ENCODE results near the gene FAM227A.

FAM227A gene

DNA sequence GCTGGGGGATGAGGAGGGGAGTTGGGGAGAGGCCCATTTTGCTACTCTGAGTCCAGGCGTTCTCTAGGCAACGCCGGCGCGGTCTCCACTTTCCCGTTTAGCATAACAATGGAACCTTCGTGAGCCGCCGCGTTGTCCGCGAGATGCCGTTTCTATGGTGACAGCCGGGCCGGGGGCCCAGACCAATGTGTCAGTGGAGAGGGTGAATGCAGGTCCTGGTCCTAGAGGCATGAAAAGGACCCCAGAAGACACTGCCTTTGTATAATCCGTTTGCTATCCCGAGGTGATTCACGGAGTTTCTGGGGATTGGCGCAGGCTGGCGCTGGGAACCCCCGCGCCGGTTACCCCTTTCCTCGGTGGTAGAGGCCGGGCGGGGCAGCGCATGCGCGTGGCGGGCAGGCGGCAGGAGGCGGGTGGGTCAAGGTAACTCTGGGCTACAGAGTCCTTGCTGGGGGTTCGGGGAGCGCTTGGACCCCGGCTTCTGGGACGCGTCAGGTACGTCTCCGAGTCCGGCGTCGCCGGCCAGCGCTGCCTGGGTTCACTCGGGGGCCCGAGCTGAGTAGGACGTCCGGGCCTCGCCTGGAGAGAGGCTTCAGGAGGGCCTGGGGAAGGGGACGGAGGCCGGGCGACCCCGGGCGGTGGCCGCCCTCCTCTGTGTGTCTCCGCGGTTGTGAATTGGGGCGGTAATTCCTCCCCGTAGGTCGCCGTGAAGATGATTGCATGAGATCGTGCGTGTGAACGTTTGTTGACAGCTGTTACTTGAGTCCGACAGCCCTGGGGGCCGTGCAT is at the start of gene FAM227A, which contains the start of gene CBY1:
TSS of gene FAM227A (minus strand) at position 137 of the 789 bp plus-strand sequence. CDS start 6,224 bp downstream, outside the sequence.
TSS of gene CBY1 (plus strand) at position 383 of the 789 bp plus-strand sequence. CDS start 11,417 bp downstream, outside the sequence.
- H3K4me3 ChIP-seq (ENCODE audit: low read depth, low read length): peak within 1 kb of the TSS; percentile 71
- TF ChIP-seq, protein P1, sequence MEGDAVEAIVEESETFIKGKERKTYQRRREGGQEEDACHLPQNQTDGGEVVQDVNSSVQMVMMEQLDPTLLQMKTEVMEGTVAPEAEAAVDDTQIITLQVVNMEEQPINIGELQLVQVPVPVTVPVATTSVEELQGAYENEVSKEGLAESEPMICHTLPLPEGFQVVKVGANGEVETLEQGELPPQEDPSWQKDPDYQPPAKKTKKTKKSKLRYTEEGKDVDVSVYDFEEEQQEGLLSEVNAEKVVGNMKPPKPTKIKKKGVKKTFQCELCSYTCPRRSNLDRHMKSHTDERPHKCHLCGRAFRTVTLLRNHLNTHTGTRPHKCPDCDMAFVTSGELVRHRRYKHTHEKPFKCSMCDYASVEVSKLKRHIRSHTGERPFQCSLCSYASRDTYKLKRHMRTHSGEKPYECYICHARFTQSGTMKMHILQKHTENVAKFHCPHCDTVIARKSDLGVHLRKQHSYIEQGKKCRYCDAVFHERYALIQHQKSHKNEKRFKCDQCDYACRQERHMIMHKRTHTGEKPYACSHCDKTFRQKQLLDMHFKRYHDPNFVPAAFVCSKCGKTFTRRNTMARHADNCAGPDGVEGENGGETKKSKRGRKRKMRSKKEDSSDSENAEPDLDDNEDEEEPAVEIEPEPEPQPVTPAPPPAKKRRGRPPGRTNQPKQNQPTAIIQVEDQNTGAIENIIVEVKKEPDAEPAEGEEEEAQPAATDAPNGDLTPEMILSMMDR (IDR thresholded peaks at IDR 0.05; ENCODE audit: low read depth, low read length): no peak

DNA sequence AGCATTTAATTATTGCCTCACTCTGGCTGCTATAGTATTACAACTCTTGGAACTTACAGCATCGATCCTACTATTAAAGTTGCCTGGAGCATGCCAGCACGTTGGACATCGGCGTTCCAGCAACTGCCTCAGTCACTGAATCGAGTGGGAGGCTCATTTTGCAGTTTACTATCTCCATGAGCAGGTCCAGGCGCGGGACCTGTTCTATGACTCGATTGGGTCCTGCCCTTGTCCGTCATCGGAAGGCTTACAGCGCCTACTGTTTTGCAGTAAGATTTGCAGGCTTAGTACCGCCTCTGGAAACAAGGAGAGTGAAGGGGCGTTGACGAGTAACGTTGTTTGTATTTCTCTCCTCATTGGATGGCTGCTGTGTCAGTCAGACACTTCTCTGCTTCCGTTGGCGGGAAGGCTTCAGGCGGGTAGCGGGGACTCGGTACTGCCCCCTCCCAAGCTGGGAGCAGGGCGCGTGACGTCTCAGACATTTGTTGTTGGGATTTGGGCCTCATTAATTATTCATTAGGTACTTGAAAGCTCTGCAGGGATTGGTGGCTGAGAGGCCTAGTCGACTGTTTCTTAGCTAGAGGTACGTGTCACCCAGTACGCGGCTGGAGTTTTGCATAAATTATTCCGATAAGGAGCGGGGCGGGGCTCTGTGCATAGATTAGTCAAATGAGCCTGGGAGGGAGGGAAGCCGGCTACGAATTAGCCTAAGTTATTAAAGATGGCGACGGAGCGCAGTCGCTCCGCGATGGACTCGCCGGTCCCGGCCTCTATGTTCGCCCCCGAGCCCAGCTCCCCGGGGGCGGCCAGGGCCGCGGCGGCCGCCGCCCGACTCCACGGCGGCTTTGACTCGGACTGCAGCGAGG is 49.3 kb upstream of the FAM227A start, which contains the start of gene GTPBP1:
TSS of gene GTPBP1 (plus strand) at position 710 of the 866 bp plus-strand sequence. CDS start at position 722, 12 bp downstream.
- peak within 1 kb of the TSS; percentile 84 for H3K4me3 ChIP-seq (ENCODE audit: low read depth, low read length)
- TF ChIP-seq, protein P1 (IDR thresholded peaks at IDR 0.05; ENCODE audit: low read depth, low read length): no peak

DNA sequence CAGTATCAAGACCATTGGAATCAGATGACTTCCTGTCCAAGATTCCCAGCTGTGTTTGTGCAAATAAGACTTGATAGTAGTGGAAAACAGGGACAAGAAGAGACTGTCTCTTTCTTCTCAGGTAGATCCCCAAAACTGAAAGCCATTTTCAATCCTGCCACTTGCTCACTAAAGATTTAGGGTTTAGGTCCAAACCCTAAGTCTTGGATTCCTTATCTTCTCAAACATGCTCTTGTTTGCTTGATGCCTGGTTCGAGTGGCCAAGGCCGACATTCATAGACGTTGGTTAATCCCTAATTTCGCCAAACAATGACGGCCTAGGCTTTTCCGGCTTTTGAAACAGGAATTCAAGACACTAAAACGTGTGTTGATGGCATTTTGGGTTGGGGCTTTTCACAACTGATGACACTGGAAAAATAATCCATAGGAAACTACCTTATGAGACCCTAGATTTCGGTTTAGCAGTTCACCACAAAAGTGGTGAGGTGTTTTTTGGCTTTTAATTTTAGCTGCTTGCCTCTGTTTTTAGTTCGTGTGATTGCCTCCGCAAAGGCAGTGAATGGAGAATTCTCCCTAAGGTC is 48.6 kb upstream of the FAM227A start:
- peak overlapping the region; percentile 55 for H3K4me3 ChIP-seq (ENCODE audit: low read depth, low read length)
- TF ChIP-seq, protein P1 (IDR thresholded peaks at IDR 0.05; ENCODE audit: low read depth, low read length): no peak

DNA sequence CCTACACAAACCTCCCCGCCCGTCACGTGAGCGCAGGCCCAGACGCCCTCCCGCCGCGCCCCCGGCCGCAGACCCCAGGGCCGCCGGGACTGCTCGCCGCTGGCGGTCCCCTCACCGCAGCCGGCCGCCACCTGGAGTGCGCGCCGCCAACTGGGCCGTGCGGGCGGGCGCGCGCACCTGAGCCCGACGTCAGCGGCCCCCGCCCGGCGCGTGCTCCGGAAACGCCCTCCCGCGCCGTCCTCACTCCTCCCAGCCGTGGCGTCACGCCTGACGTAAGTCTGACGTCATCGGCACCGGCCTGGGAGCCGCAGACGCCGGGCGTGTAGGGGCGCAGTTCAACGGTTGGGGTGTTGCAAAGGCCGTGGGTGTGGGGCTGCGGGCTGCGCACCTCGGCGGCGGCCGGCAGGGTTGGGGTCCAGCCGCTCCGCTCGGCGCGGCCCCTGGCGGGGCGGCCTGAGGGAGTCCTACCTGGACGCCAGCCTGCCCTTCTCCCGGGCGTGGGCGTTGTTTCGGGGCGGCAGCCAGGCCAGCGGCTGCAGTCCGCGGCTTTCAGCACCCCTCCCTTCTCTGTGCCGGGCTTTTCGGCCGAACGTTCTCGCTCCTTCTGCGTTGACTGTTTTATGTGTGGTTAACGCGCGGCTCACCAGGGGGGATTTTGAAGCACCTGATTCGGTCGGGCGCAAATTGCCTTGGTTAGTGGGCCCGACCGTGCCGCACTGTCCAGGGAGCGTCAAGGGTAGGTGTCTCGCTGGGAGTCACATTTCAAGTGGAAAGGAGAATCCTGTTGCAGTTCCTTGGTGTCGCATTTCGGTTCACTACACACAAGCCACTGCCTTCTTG is 44.8 kb upstream of the FAM227A start, which contains the start of gene JOSD1:
TSS of gene JOSD1 (minus strand) at position 155 of the 840 bp plus-strand sequence. CDS start 956 bp downstream, outside the sequence.
- TF ChIP-seq, protein P1 (IDR thresholded peaks at IDR 0.05; ENCODE audit: low read depth, low read length): no peak
- H3K4me3 ChIP-seq (ENCODE audit: low read depth, low read length): peak within 1 kb of the TSS; percentile 86

DNA sequence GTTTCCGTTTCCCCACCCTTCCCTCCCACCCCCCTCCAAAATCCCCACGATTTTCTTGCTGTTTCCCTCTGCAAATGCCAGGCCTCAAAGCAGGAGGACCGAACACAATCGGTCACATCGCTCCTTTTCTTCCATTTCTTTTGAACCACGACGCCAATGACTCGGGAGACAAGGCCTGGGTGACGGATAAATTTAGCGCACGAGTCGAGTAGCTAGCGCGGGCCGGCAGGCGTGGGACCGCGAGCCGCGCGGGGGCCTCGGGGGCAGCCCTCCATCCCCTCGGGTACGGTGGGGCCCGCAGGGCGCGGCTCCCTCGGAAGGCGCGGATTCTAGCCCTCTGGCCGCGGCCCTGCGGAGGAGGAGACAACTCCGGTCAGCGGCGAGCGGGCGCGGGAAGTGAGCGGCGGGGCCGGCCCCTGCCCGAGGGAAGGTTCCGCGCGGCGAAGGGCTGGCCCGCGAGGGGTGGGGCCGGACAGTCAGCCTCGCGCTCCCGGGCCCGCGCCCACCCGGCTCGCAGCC is 44.1 kb upstream of the FAM227A start:
- TF ChIP-seq, protein P1 (IDR thresholded peaks at IDR 0.05; ENCODE audit: low read depth, low read length): no peak

DNA sequence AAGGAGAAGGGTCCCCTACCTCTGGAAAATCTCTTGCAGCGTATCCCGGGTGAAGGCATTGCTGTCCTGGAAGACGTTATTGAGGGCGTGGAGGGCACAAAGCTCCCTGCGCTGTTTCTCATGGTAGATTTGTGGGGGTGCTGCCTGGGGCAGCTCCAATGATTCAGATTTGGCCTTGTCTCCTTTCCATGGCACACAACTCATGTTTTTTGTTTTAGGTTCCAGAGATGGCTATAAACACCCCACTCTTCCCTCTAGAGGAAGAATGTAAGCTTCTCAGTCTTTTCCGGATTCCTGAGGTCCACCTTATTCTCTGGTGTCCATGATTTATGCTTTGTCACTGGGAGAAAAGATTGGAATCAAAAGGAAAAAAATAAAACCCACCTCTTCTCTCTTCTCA is 43.6 kb upstream of the FAM227A start:
- TF ChIP-seq, protein P1 (IDR thresholded peaks at IDR 0.05; ENCODE audit: low read depth, low read length): no peak

More for the DNA sequence above, 44.1 kb upstream of the FAM227A start:
- peak overlapping the region; percentile 86 for H3K4me3 ChIP-seq (ENCODE audit: low read depth, low read length)

More for the DNA sequence above, 43.6 kb upstream of the FAM227A start:
- H3K4me3 ChIP-seq (ENCODE audit: low read depth, low read length): peak overlapping the region; percentile 86

All from WI38 (cell line).